ENCODE data around the gene LACTB.
A peak's percentile ranks its signal among the peaks of the same experiment; 100 is the strongest.

LACTB gene

DNA sequence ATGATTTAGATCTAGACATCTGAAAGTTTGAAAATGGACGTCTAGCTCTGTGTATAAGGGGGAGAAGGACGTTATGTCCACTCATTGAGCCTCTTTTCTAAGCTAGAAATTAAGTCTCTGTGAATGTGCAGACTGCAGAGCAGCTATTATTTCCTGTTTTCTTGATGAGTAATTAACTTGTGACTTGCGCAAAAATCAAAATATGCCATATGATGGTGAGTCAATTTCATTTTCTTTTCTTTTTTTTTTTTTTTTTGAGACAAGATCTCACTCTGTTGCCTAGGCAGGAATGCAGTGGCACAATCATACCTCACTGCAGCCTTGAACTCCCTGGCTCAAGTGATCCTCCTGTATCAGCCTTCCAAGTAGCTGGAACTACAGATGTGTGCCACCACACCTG, 14.1 kb downstream of the LACTB start:
- no peak overlapping the region for H3K4me3 ChIP-seq (ENCODE audit: low read depth, low read length)
- no peak for TF ChIP-seq CTCF (IDR thresholded peaks at IDR 0.05; ENCODE audit: insufficient read depth, low read depth, low read length, missing control alignments)
- no peak for DNase-seq (ENCODE audit: low read depth)

- no peak for TF ChIP-seq CTCF (IDR thresholded peaks at IDR 0.05; ENCODE audit: insufficient read depth, low read depth, low read length, missing control alignments)
- DNase-seq (ENCODE audit: low read depth): no peak
- no peak overlapping the region for H3K4me3 ChIP-seq (ENCODE audit: low read depth, low read length)
Measured at GRCh38 chr15:63136742-63137141, 15.1 kb downstream of the LACTB start.

DNA sequence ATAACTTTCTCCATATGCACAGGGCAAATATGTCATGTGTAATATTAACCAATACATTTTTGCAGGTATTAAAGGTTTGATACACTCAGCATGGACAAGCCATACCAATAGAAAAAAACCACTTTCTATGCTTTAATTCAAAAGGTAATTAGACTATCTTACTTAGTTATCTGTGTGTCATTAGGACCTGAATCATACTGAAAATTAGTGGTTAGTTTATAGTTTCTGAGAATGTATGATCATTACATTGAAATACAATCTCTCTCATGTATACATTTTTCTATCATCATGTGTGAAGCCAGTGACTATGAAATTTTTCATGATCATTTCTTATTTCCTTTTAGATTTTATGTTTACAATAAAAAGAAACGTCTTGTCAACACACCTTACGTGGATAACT, 19.3 kb downstream of the LACTB start:
- TF ChIP-seq CTCF (IDR thresholded peaks at IDR 0.05; ENCODE audit: insufficient read depth, low read depth, low read length, missing control alignments): no peak
- H3K4me3 ChIP-seq (ENCODE audit: low read depth, low read length): no peak overlapping the region
- DNase-seq (ENCODE audit: low read depth): no peak

DNA sequence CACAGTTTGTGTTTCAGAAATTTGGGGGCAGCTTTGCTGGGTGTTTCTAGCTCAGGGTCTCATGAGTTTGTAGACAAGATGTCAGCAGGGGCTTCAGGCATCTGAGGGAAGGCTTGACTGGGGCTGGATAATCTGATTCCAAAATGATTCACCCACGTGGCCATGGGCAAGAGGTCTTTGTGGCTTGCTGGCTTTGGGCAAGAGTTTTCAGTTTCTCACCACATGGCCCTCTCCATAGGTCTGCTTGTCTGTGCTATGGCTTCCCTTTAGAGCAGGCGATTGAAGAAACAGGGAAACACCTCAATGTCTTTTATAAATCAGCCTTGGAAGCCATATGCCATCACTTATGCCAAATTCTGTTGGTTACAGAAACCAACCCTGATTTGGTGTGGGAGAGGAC, 23.8 kb downstream of the LACTB start:
- no peak for DNase-seq (ENCODE audit: low read depth)
- no peak overlapping the region for H3K4me3 ChIP-seq (ENCODE audit: low read depth, low read length)
- TF ChIP-seq CTCF (IDR thresholded peaks at IDR 0.05; ENCODE audit: insufficient read depth, low read depth, low read length, missing control alignments): no peak

DNA sequence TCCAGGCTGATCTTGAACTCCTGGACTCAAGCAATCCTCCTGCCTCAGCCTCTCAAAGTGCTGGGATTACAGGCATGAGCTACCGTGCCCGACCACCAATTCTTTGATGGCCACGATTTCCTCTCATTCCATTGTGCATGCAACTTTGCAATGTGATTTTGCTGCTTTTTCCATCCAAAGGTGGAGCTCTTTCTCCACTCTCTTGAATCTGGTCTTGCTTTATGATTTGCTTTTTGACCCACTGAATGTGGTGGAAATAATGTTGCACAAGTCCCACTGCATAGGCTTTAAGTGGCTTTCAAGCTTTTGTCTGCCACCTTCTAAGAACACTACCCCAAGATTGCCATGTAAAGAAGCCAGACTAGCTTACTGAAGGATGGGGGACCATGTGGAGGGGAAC, 25.0 kb downstream of the LACTB start:
- no peak for TF ChIP-seq CTCF (IDR thresholded peaks at IDR 0.05; ENCODE audit: insufficient read depth, low read depth, low read length, missing control alignments)
- H3K4me3 ChIP-seq (ENCODE audit: low read depth, low read length): no peak overlapping the region
- DNase-seq (ENCODE audit: low read depth): no peak

DNA sequence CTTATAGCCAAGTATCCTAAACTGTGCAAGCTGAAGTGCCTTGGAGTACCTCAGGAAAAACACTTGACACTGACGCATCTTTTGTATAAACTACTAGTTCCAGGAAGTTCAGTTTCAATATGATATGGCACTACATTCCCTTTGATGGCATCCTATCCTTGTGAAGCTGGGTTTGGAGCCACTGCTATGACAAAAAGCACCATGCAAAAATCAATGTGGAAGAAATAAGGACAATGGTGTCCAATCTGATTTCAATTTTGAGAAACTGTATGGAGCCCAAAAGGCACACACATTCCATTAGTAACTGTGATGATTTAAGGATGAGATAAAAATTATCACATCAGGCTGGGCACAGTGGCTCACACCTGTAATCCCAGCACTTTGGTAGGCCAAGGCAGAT, 30.0 kb downstream of the LACTB start:
- no peak for DNase-seq (ENCODE audit: low read depth)
- H3K4me3 ChIP-seq (ENCODE audit: low read depth, low read length): no peak overlapping the region
- TF ChIP-seq CTCF (IDR thresholded peaks at IDR 0.05; ENCODE audit: insufficient read depth, low read depth, low read length, missing control alignments): no peak

DNA sequence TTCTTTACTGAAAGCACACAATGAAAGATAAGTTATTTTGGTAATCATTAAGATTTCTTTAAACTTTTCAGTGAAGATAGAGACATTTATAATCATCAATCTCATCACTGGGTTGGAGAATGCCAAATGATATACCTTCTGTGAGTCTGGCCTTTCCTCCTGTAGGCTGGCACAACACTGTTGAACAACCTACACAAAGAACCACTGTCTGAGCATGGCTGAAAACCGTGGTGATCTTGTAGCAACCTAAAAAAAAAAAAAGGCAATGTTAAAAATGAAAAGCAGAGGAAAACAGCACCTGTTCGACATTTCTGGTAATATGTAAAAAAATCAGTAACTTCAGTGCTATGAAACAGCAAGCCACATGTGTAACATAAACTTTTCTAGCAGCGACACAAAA, 33.8 kb downstream of the LACTB start:
- peak overlapping the region; percentile 86 for H3K4me3 ChIP-seq (ENCODE audit: low read depth, low read length)
- DNase-seq (ENCODE audit: low read depth): no peak
- TF ChIP-seq CTCF (IDR thresholded peaks at IDR 0.05; ENCODE audit: insufficient read depth, low read depth, low read length, missing control alignments): no peak
